Stomach smooth muscle (tissue), 2 donors: ENCODE measurements around the gene CERS2.

ENCODE experiments used
- H3K27ac ChIP-seq: one replicate; pipeline ENCODE4 v1.7.0; 2013; ENCODE audit warnings: mild to moderate bottlenecking, low read length, inconsistent platforms
- H3K27me3 ChIP-seq, 2 donors: one replicate each; pipeline ENCODE4 v1.7.0; 2013; ENCODE audit warnings: low read length in 2 of 2; ENCODE audit not compliant: insufficient read depth in 2 of 2, control insufficient read depth in 1 of 2
- H3K36me3 ChIP-seq, 2 donors: one replicate each; pipeline ENCODE4 v1.7.0; 2013; ENCODE audit warnings: low read length in 2 of 2; ENCODE audit not compliant: control insufficient read depth in 2 of 2, insufficient read depth in 2 of 2
- H3K4me1 ChIP-seq: one replicate; pipeline ENCODE4 v1.7.0; 2013; ENCODE audit warnings: low read length; ENCODE audit not compliant: control insufficient read depth, insufficient read depth
- H3K4me3 ChIP-seq, 2 donors: one replicate each; pipeline ENCODE4 v1.7.0; 2013; ENCODE audit warnings: low read length in 2 of 2
- H3K9ac ChIP-seq, 2 donors: one replicate each; pipeline ENCODE4 v1.7.0; 2013; ENCODE audit warnings: low read length in 2 of 2, mild to moderate bottlenecking in 1 of 2
- H3K9me3 ChIP-seq, 2 donors: one replicate each; pipeline ENCODE4 v1.7.0; 2013; ENCODE audit warnings: low read length in 2 of 2; ENCODE audit not compliant: control insufficient read depth in 2 of 2
- donor health status: healthy.
- donor health status: Pancreatic carcinoma.

CERS2 gene

GRCh38 chr1:150979092-150980056, 4.7 kb upstream of the CERS2 start:
- Histone ChIP-seq H3K4me1 (peaks cover 11% of the 10 kb centered on the region), H3K4me3 (peak overlapping the region; percentile 33 to 47), H3K9me3 (no peaks in the 10 kb centered on the region), H3K9ac (peak overlapping the region; percentile 42 to 55), H3K36me3 (no peaks in the 10 kb centered on the region), H3K27me3 (no peaks in the 10 kb centered on the region), H3K27ac (peak overlapping the region; percentile 41)

GRCh38 chr1:150976879-150977694, 2.5 kb upstream of the CERS2 start:
- Histone ChIP-seq H3K4me3 (peak overlapping the region in 1 of 2 donors; percentile 22), H3K36me3 (no peaks in the 10 kb centered on the region), H3K27me3 (no peaks in the 10 kb centered on the region), H3K4me1 (peaks cover 31% of the 10 kb centered on the region), H3K27ac (peak overlapping the region; percentile 74), H3K9me3 (no peaks in the 10 kb centered on the region), H3K9ac (no peak overlapping the region)

- Histone ChIP-seq H3K27ac (peak overlapping the region; percentile 74), H3K9ac (no peak overlapping the region)
These were observed 1.8 kb upstream of the CERS2 start for GRCh38 chr1:150976401-150976821.

GRCh38 chr1:150973836-150974579, 627 bp downstream of the CERS2 start:
- peak overlapping the region; percentile 94 to 96 for H3K9ac ChIP-seq
- H3K9me3 ChIP-seq, result no peaks in the 10 kb centered on the region
- H3K27ac ChIP-seq, result peak overlapping the region; percentile 84
- H3K4me1 ChIP-seq, result peaks cover 53% of the 10 kb centered on the region
- H3K27me3 ChIP-seq, result no peaks in the 10 kb centered on the region
- H3K4me3 ChIP-seq, result peak overlapping the region; percentile 86 to 96
- H3K36me3 ChIP-seq, result no peaks in the 10 kb centered on the region

More at GRCh38 chr1:150976401-150976821, 1.8 kb upstream of the CERS2 start:
- peaks cover 38% of the 10 kb centered on the region for H3K4me1 ChIP-seq
- no peaks in the 10 kb centered on the region for H3K27me3 ChIP-seq
- H3K4me3 ChIP-seq, result no peak overlapping the region
- no peaks in the 10 kb centered on the region for H3K9me3 ChIP-seq
- H3K36me3 ChIP-seq, result no peaks in the 10 kb centered on the region

- H3K9ac ChIP-seq, result peak overlapping the region; percentile 94 to 96
- H3K27ac ChIP-seq, result peak overlapping the region; percentile 84
- H3K4me1 ChIP-seq, result peaks cover 53% of the 10 kb centered on the region
- peak overlapping the region; percentile 86 to 96 for H3K4me3 ChIP-seq
- no peaks in the 10 kb centered on the region for H3K27me3 ChIP-seq
- H3K36me3 ChIP-seq, result peaks cover 4 to 5% of the 10 kb centered on the region in 2 donors
- H3K9me3 ChIP-seq, result no peaks in the 10 kb centered on the region
These were observed 1.3 kb downstream of the CERS2 start for GRCh38 chr1:150973258-150973835.

GRCh38 chr1:150972417-150972940, 2.2 kb downstream of the CERS2 start:
- Histone ChIP-seq H3K27ac (peak overlapping the region; percentile 84), H3K4me1 (peaks cover 53% of the 10 kb centered on the region)

GRCh38 chr1:150971583-150972416, 2.8 kb downstream of the CERS2 start:
- H3K4me3 ChIP-seq, result peak overlapping the region; percentile 86 to 96
- peak overlapping the region; percentile 18 to 29 for H3K9ac ChIP-seq
- H3K27me3 ChIP-seq, result no peaks in the 10 kb centered on the region
- peaks cover 20% of the 10 kb centered on the region in 2 donors for H3K36me3 ChIP-seq
- H3K27ac ChIP-seq, result peak overlapping the region; percentile 84
- no peaks in the 10 kb centered on the region for H3K9me3 ChIP-seq
- H3K4me1 ChIP-seq, result peaks cover 48% of the 10 kb centered on the region

More at GRCh38 chr1:150972417-150972940, 2.2 kb downstream of the CERS2 start:
- H3K36me3 ChIP-seq, result peaks cover 13 to 14% of the 10 kb centered on the region in 2 donors
- peak overlapping the region; percentile 86 to 96 for H3K4me3 ChIP-seq
- H3K27me3 ChIP-seq, result no peaks in the 10 kb centered on the region
- H3K9me3 ChIP-seq, result no peaks in the 10 kb centered on the region
- H3K9ac ChIP-seq, result peak overlapping the region; percentile 94 to 96

- no peaks in the 10 kb centered on the region for H3K9me3 ChIP-seq
- H3K27ac ChIP-seq, result peak overlapping the region; percentile 84
- peak overlapping the region; percentile 34 to 86 for H3K4me3 ChIP-seq
- H3K4me1 ChIP-seq, result peaks cover 48% of the 10 kb centered on the region
- no peaks in the 10 kb centered on the region for H3K27me3 ChIP-seq
- peak overlapping the region; percentile 6 to 29 for H3K9ac ChIP-seq
- peaks cover 28 to 29% of the 10 kb centered on the region in 2 donors for H3K36me3 ChIP-seq
These were observed 3.6 kb downstream of the CERS2 start for GRCh38 chr1:150970808-150971582.

- Histone ChIP-seq H3K4me1 (peaks cover 46% of the 10 kb centered on the region), H3K9ac (no peak overlapping the region), H3K36me3 (peaks cover 35 to 36% of the 10 kb centered on the region in 2 donors)
These were observed 5.0 kb downstream of the CERS2 start for GRCh38 chr1:150969626-150970025.

More at GRCh38 chr1:150969626-150970025, 5.0 kb downstream of the CERS2 start:
- Histone ChIP-seq H3K4me3 (no peak overlapping the region), H3K9me3 (no peaks in the 10 kb centered on the region), H3K27ac (no peak overlapping the region), H3K27me3 (no peaks in the 10 kb centered on the region)
